Ovary (tissue), 9 donors: ENCODE data around the gene CDC14B. TPM values are rescaled to one million over a fixed set of nuclear protein-coding genes. Genes with fewer than 3 reads are reported as not detected.
A peak's percentile ranks its signal among the peaks of the same experiment; 100 is the strongest.
"Not testable (repeated sequence)": the region's sequence is repeated elsewhere in the genome, so short reads cannot be mapped to it uniquely, and the experiment has no call there.

Source experiments
- DNase-seq, 5 donors: peaks; one replicate each; pipeline ENCODE4 v3.0.0-alpha.2; 2019 to 2020
- H3K27ac ChIP-seq, 2 donors: fragments of 200-600 bp; one replicate each; pipeline versions ENCODE4 v1.5.1 to v1.8.0; 2019 to 2022
- H3K27me3 ChIP-seq: fragments of 200-600 bp; one replicate; pipeline ENCODE4 v1.8.0; 2022
- H3K36me3 ChIP-seq: fragments of 200-600 bp; sonication (generic); one replicate; pipeline ENCODE4 v1.5.1; 2019
- H3K4me1 ChIP-seq: one replicate; pipeline ENCODE4 v1.8.1; 2013; ENCODE audit warnings: mild to moderate bottlenecking, moderate library complexity; ENCODE audit not compliant: insufficient read depth
- H3K4me3 ChIP-seq: fragments of 200-600 bp; sonication (generic); one replicate; pipeline ENCODE4 v1.5.1; 2017
- H3K9me3 ChIP-seq, 2 donors: fragments of 200-600 bp in 1 of 2; sonication (generic) in 1 of 2; one replicate each; pipeline versions ENCODE4 v1.5.1 to v1.8.1; 2013 to 2019; ENCODE audit warnings: mild to moderate bottlenecking in 1 of 2, moderate library complexity in 1 of 2
- CTCF ChIP-seq, 3 donors: fragments of 450-650 bp in 2 of 3; fragments of 200-600 bp in 1 of 3; IDR thresholded peaks; one replicate each; pipeline versions ENCODE4 v1.5.1 to v1.8.0; 2016 to 2022; ENCODE audit warnings: antibody characterized with exemption in 3 of 3, mild to moderate bottlenecking in 1 of 3
- EP300 ChIP-seq: sonication (generic); formaldehyde crosslinking; IDR thresholded peaks from one replicate; pipeline ENCODE4 v1.6.1; 2017; ENCODE audit warnings: antibody characterized with exemption
- POLR2A ChIP-seq: fragments of 450-650 bp; IDR thresholded peaks from one replicate; pipeline ENCODE4 v1.6.1; 2017; ENCODE audit warnings: antibody characterized with exemption, mild to moderate bottlenecking, moderate library complexity
- WGBS, 3 donors: extraction: QIAGEN DNeasy Blood & Tissue Kit in 1 of 3; methylation state at CpG; one replicate each; pipeline versions ENCODE4 v1.1.5 to v1.1.7; 2013 to 2017; 5-methylcytosine and 5-hydroxymethylcytosine counted together
- intact Hi-C, 4 donors: fragments of 100-400 bp; cut with DNase I; formaldehyde crosslinking; loops; one replicate each; pipeline versions ENCODE4 v1.11.0 to v1.15.1; 2022 to 2023
- polyA plus RNA-seq, 2 donors: library from polyadenylated mRNA; stranded (reverse); fragments of 200-250 nt in 1 of 2; fragments of 350-450 nt in 1 of 2; fragmentation: Illumina TruSeq in 1 of 2; extraction: RNeasy Lipid Tissue Mini Kit (QIAGEN cat#74804) in 1 of 2; gene quantifications; one replicate each; pipeline ENCODE4 v1.2.3, GENCODE V29; 2013 to 2014
- total RNA-seq, 7 donors: library from RNA; depleted of rRNA in 2 of 7; stranded (reverse); fragments of >200 nt in 2 of 7; fragmentation: NEBNext Ultra II Directional in 3 of 7; extraction: Animal tissue kit (Norgen Biotek cat#: 25700) in 3 of 7; gene quantifications; one replicate each; pipeline versions ENCODE4 v1.1.0 to v1.2.4, GENCODE V29; 2016 to 2023
- donor health status: DM: no; HTN: no; CAD: no; lungs with moderate emphysema.
- donor health status: DM: no; HTN: no; CAD: no.
- donor health status: Bipolar disorder and iron deficiency.
- donor health status: DM: yes; HTN: yes; CAD: no.
- donor health status: DM: no; HTN: no; CAD: no.
- donor health status: DM: yes; HTN: yes; CAD: no.

The CDC14B gene
- total and polyA plus RNA-seq, 9 donors: 5.9 to 15.3 (median 11.4) TPM

DNA sequence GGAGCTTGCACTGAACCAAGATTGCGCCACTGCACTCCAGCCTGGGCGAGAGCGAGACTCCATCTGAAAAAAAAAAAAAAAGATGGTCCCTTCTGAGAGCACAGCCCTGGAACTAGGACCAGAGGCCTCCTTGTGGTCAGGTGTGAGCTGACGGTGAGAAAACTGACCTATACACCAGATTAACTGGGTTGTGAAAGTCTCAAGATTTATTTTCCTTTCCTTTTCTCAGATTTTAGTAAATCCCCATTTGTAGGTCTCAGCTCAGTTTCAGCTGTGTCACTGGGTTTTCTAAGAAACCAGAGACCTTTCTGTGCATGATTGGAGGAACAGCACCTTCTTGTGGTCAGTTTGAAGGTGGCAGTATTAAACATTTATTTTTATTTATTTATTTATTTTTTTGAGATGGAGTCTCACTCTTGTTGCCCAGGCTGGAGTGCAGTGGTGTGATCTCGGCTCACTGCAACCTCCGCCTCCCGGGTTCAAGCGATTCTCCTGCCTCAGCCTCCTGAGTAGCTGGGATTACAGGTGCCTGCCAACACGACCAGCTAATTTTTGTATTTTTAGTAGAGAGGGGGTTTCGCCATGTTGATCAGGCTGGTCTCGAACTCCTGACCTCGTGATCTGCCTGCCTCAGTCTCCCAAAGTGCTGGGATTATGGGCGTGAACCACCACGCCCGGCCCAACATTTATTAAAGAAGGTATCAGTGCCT, 47.2 kb upstream of the CDC14B start:
- intact Hi-C loops: loop anchor here in 2 of 4 donors (5.0 to 10.0 kb wide), 2 partner anchors 252 to 340 kb away; partner anchors contain the start of gene ZNF367 (in 1 of the 2)
- not testable (repeated sequence) for H3K4me1 ChIP-seq, H3K9me3 ChIP-seq, H3K27me3 ChIP-seq, H3K36me3 ChIP-seq, H3K27ac ChIP-seq, H3K4me3 ChIP-seq
- 63 to 73% (median 73%) methylated on average over 15 of the region's 15 CpGs for WGBS, 3 donors
- TF ChIP-seq CTCF (IDR thresholded peaks at IDR 0.05): peak; percentile 39 to 53 (median 41)
- peak in 1 of 5 donors; percentile 31 for DNase-seq

GRCh38 chr9:96665789-96666188, 46.1 kb upstream of the CDC14B start:
- intact Hi-C loops: loop anchor here in 2 of 4 donors (5.0 to 10.0 kb wide), 2 partner anchors 251 to 338 kb away; partner anchors contain the start of gene ZNF367 (in 1 of the 2)

DNA sequence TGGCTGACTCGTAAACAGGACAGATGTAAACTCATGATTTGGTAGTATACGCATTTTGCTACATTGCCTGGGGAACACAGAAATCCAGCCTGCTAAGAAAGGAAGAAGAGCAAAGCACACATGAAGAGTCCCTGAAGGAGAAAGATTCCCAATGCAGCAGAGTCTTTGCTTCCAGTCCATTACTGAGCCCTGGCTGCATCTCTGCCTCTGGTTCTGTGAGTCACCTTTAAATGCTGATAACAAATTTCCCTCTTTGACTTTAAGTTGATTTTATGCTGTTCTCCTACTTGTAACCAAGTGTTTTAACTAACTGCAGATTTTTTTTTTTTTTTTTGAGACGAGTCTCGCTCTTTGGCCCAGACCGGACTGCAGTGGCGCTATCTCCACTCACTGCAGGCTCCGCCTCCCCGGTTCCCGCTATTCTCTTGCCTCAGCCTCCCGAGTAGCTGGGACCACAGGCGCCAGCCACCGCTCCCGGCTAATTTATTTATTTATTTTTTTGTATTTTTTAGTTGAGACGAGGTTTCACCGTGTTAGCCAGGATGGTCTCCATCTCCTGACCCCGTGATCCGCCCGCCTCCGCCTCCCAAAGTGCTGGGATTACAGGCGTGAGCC, 44.0 kb upstream of the CDC14B start:
- 85 to 89% (median 87%) methylated on average over 20 of the region's 20 CpGs for WGBS, 3 donors
- no peak overlapping the region for H3K27ac ChIP-seq
- intact Hi-C loops: loop anchor here in 1 of 4 donors (10.0 kb wide), 1 partner anchor 249 kb away; the partner anchor contains the start of gene ZNF367
- H3K9me3 ChIP-seq: no peaks in the 10 kb centered on the region
- DNase-seq: no peak
- no peaks in the 10 kb centered on the region for H3K27me3 ChIP-seq
- H3K4me3 ChIP-seq: no peak overlapping the region
- H3K36me3 ChIP-seq: no peaks in the 10 kb centered on the region
- TF ChIP-seq EP300: no peak
- no peak for TF ChIP-seq CTCF (IDR thresholded peaks at IDR 0.05)
- TF ChIP-seq POLR2A: no peak
- no peaks in the 10 kb centered on the region for H3K4me1 ChIP-seq

More at GRCh38 chr9:96665789-96666188, 46.1 kb upstream of the CDC14B start:
- no peaks in the 10 kb centered on the region for H3K9me3 ChIP-seq
- no peaks in the 10 kb centered on the region for H3K4me1 ChIP-seq
- H3K27ac ChIP-seq: no peak overlapping the region
- DNase-seq: no peak
- TF ChIP-seq EP300 (no peak), CTCF (IDR thresholded peaks at IDR 0.05) (no peak), POLR2A (no peak)
- 75 to 79% (median 77%) methylated on average over 6 of the region's 6 CpGs for WGBS, 3 donors
- H3K27me3 ChIP-seq: no peaks in the 10 kb centered on the region
- no peaks in the 10 kb centered on the region for H3K36me3 ChIP-seq
- H3K4me3 ChIP-seq: no peak overlapping the region

- Histone ChIP-seq H3K27ac (no peak overlapping the region), H3K36me3 (no peaks in the 10 kb centered on the region), H3K9me3 (no peaks in the 10 kb centered on the region), H3K4me3 (no peak overlapping the region), H3K27me3 (no peaks in the 10 kb centered on the region), H3K4me1 (no peaks in the 10 kb centered on the region)
- intact Hi-C loops: loop anchor here in 1 of 4 donors (10.0 kb wide), 1 partner anchor 247 kb away; the partner anchor contains the start of gene ZNF367
- 74 to 83% (median 77%) methylated on average over 4 of the region's 4 CpGs for WGBS, 3 donors
- no peak for DNase-seq
- no peak for TF ChIP-seq POLR2A
- no peak for TF ChIP-seq CTCF (IDR thresholded peaks at IDR 0.05)
- TF ChIP-seq EP300: no peak
Measured at GRCh38 chr9:96661711-96662110, 42.1 kb upstream of the CDC14B start.
